GM23338 (cell line): ENCODE results near the gene MAP3K13. TPM values are rescaled to one million over a fixed set of nuclear protein-coding genes. Genes with fewer than 3 reads are reported as not detected.
A peak's percentile ranks its signal among the peaks of the same experiment; 100 is the strongest.

Experiments used
- ATAC-seq: fragments of 200-7000 bp; cut with Tn5 transposase; 3 replicates; pipeline ENCODE4 v1.9.1; 2020
- DNase-seq: peaks from one replicate; pipeline ENCODE4 v3.0.0-alpha.2; 2015; ENCODE audit warnings: low spot score
- H2AFZ ChIP-seq: fragments of 200-600 bp; sonication (generic); 2 replicates; pipeline ENCODE4 v1.8.0; 2016; ENCODE audit warnings: antibody characterized with exemption, mild to moderate bottlenecking, moderate library complexity
- H3F3A ChIP-seq: fragments of 200-600 bp; sonication (generic); replicated peaks from 2 replicates; pipeline ENCODE4 v1.8.0; 2017; ENCODE audit warnings: antibody characterized with exemption, mixed run types, low read depth
- H3K27ac ChIP-seq: fragments of 200-600 bp; sonication (generic); 2 replicates; pipeline ENCODE4 v1.6.1; 2016; ENCODE audit warnings: low read depth
- H3K27me3 ChIP-seq: fragments of 200-600 bp; sonication (generic); 2 replicates; pipeline ENCODE4 v1.8.0; 2016; ENCODE audit warnings: mild to moderate bottlenecking, mixed run types, moderate library complexity; ENCODE audit not compliant: insufficient read depth
- H3K36me3 ChIP-seq: fragments of 200-600 bp; sonication (generic); 2 replicates; pipeline ENCODE4 v1.8.0; 2016; ENCODE audit warnings: mild to moderate bottlenecking; ENCODE audit not compliant: insufficient read depth
- H3K4me1 ChIP-seq: fragments of 200-600 bp; sonication (generic); 2 replicates; pipeline ENCODE4 v1.8.0; 2016; ENCODE audit warnings: mild to moderate bottlenecking, moderate library complexity; ENCODE audit not compliant: insufficient read depth
- H3K4me2 ChIP-seq: fragments of 200-600 bp; sonication (generic); 2 replicates; pipeline ENCODE4 v1.7.1; 2017; ENCODE audit warnings: mixed run types
- H3K4me3 ChIP-seq: fragments of 200-600 bp; sonication (generic); 2 replicates; pipeline ENCODE4 v1.6.1; 2016; ENCODE audit warnings: mixed run types
- H3K79me2 ChIP-seq: fragments of 200-600 bp; sonication (generic); replicated peaks from 2 replicates; pipeline ENCODE4 v1.8.0; 2017; ENCODE audit warnings: mild to moderate bottlenecking; ENCODE audit not compliant: insufficient read depth
- H3K9me2 ChIP-seq: fragments of 200-600 bp; sonication (generic); 2 replicates; pipeline ENCODE4 v1.8.0; 2017; ENCODE audit not compliant: insufficient read depth
- H4K20me1 ChIP-seq: fragments of 200-600 bp; sonication (generic); replicated peaks from 2 replicates; pipeline ENCODE4 v1.8.0; 2017; ENCODE audit warnings: mild to moderate bottlenecking; ENCODE audit not compliant: insufficient read depth
- H3K27ac Mint-ChIP-seq: 2 replicates; pipeline ENCODE4 v1.8.0; 2020; ENCODE audit warnings: inconsistent platforms, mild to moderate bottlenecking, moderate library complexity, mixed read lengths
- H3K27me3 Mint-ChIP-seq: 3 replicates; pipeline ENCODE4 v1.8.0; 2022; ENCODE audit warnings: low read depth, mild to moderate bottlenecking, moderate library complexity, mixed read lengths, inconsistent platforms; ENCODE audit not compliant: insufficient read depth, poor library complexity
- H3K36me3 Mint-ChIP-seq: 3 replicates; pipeline ENCODE4 v1.8.0; 2021; ENCODE audit warnings: low read depth, mild to moderate bottlenecking, inconsistent platforms, moderate library complexity, mixed read lengths
- H3K4me1 Mint-ChIP-seq: 3 replicates; pipeline ENCODE4 v1.8.0; 2020; ENCODE audit warnings: mild to moderate bottlenecking, inconsistent platforms, mixed read lengths
- H3K4me3 Mint-ChIP-seq: 3 replicates; pipeline ENCODE4 v1.8.0; 2021; ENCODE audit warnings: moderate library complexity, mild to moderate bottlenecking, inconsistent platforms, mixed read lengths
- H3K9me3 Mint-ChIP-seq: 3 replicates; pipeline ENCODE4 v1.8.0; 2020; ENCODE audit warnings: moderate library complexity, mild to moderate bottlenecking, inconsistent platforms, mixed read lengths
- CTCF ChIP-seq, 2 experiments: fragments of 200-600 bp in 1 of 2; sonication (generic) in 1 of 2; conservative IDR thresholded peaks; 2 replicates each; pipeline versions ENCODE4 v1.5.1 to v1.6.1; 2016 to 2017; ENCODE audit warnings: antibody characterized with exemption in 2 of 2, low read depth in 2 of 2, mild to moderate bottlenecking in 2 of 2, moderate library complexity in 1 of 2
- ETS1 ChIP-seq: IDR thresholded peaks from 2 replicates; pipeline ENCODE4 v1.6.1; 2016; ENCODE audit warnings: antibody characterized with exemption
- EZH2phosphoT487 ChIP-seq: fragments of 200-600 bp; sonication (generic); IDR thresholded peaks from one replicate; pipeline ENCODE4 v1.8.1; 2018; ENCODE audit warnings: antibody characterized with exemption; ENCODE audit not compliant: unreplicated experiment
- JUNB ChIP-seq: IDR thresholded peaks from one replicate; pipeline ENCODE4 v1.6.1; 2016; ENCODE audit warnings: antibody characterized with exemption; ENCODE audit not compliant: unreplicated experiment
- NANOG ChIP-seq: IDR thresholded peaks from 2 replicates; pipeline ENCODE4 v1.6.1; 2016; ENCODE audit warnings: antibody characterized with exemption, borderline replicate concordance
- POLR2AphosphoS5 ChIP-seq: IDR thresholded peaks from 2 replicates; pipeline ENCODE4 v1.6.1; 2016; ENCODE audit warnings: antibody characterized with exemption, low read depth
- REST ChIP-seq: IDR thresholded peaks from one replicate; pipeline ENCODE4 v1.6.1; 2018; ENCODE audit warnings: antibody characterized with exemption; ENCODE audit not compliant: unreplicated experiment
- STAT1 ChIP-seq: IDR thresholded peaks from one replicate; pipeline ENCODE4 v1.6.1; 2016; ENCODE audit warnings: antibody characterized with exemption; ENCODE audit not compliant: unreplicated experiment
- ZNF114 ChIP-seq: fragments of 250-450 bp; sonication (Bioruptor Pico); IDR thresholded peaks from 2 replicates; pipeline ENCODE4 v1.5.0; 2020; ENCODE audit warnings: mild to moderate bottlenecking, moderate library complexity
- ZNF331 ChIP-seq: fragments of 250-450 bp; sonication (Bioruptor Pico); IDR thresholded peaks from 2 replicates; pipeline ENCODE4 v1.5.0; 2020; ENCODE audit warnings: low read depth, mild to moderate bottlenecking, moderate library complexity
- polyA plus RNA-seq: library from polyadenylated mRNA; unstranded; fragments of >200 nt; fragmentation: Nextera tagmentation; extraction: Ambion mirVana; gene quantifications from 2 replicates; pipeline ENCODE4 v1.2.1, GENCODE V29; 2016
- total RNA-seq: library from RNA; depleted of rRNA; stranded (reverse); fragments of >200 nt; shearing (Covaris generic); gene quantifications from 2 replicates; pipeline ENCODE4 v1.2.3, GENCODE V29; 2014

MAP3K13 gene
- total and polyA plus RNA-seq, 2 experiments from 2014 or later: 10.7 to 129 TPM

- H3F3A ChIP-seq: no peaks in the 10 kb centered on the region
- peaks cover 1% of the 10 kb centered on the region for H3K27me3 Mint-ChIP-seq
- no peak overlapping the region for H2AFZ ChIP-seq
- ATAC-seq: peak; percentile 44; the same call in 1 of the 3 replicates
- no peak overlapping the region for H3K4me2 ChIP-seq
- H3K36me3 Mint-ChIP-seq: no peaks in the 10 kb centered on the region
- H3K4me3 Mint-ChIP-seq: no peak overlapping the region
- no peaks in the 10 kb centered on the region for H3K79me2 ChIP-seq
- H3K27ac Mint-ChIP-seq: no peak overlapping the region
- no peaks in the 10 kb centered on the region for H3K36me3 ChIP-seq
- DNase-seq: no peak
- H3K4me3 ChIP-seq: no peak overlapping the region
- H3K27me3 ChIP-seq: no peaks in the 10 kb centered on the region
- H3K9me3 Mint-ChIP-seq: peaks cover 2% of the 10 kb centered on the region; the same call in 1 of the 3 replicates
- no peak overlapping the region for H3K27ac ChIP-seq
- H3K4me1 ChIP-seq: no peaks in the 10 kb centered on the region
- no peaks in the 10 kb centered on the region for H3K9me2 ChIP-seq
- no peaks in the 10 kb centered on the region for H3K4me1 Mint-ChIP-seq
- no peak for TF ChIP-seq ZNF114 (CRISPR knock-in tag)
- TF ChIP-seq EZH2phosphoT487: no peak
- no peak for TF ChIP-seq STAT1
- H4K20me1 ChIP-seq: no peaks in the 10 kb centered on the region
Measured at GRCh38 chr3:185460309-185460708, 97.4 kb downstream of the MAP3K13 start.

GRCh38 chr3:185460719-185461350 lies 97.9 kb downstream of the MAP3K13 start:
- Mint-ChIP-seq H3K27ac (no peak overlapping the region), H3K36me3 (no peaks in the 10 kb centered on the region), H3K27me3 (peaks cover 1% of the 10 kb centered on the region), H3K4me1 (no peaks in the 10 kb centered on the region), H3K9me3 (peaks cover 2% of the 10 kb centered on the region; the same call in 1 of the 3 replicates), H3K4me3 (no peak overlapping the region)
- Histone ChIP-seq H3K27me3 (no peaks in the 10 kb centered on the region), H3K9me2 (no peaks in the 10 kb centered on the region), H3K36me3 (no peaks in the 10 kb centered on the region), H3K79me2 (no peaks in the 10 kb centered on the region), H3K4me1 (no peaks in the 10 kb centered on the region), H3K4me3 (no peak overlapping the region), H3F3A (no peaks in the 10 kb centered on the region), H3K4me2 (no peak overlapping the region), H2AFZ (no peak overlapping the region), H4K20me1 (no peaks in the 10 kb centered on the region), H3K27ac (no peak overlapping the region)
- no peak for ATAC-seq
- TF ChIP-seq CTCF (conservative IDR thresholded peaks at IDR 0.05; ENCODE audit: low read depth in 2 of 2) (peak; percentile 53 to 65), ZNF331 (CRISPR knock-in tag) (no peak), STAT1 (no peak), EZH2phosphoT487 (no peak), JUNB (no peak)
- peak; percentile 63 for DNase-seq

GRCh38 chr3:185465471-185465870 lies 102.5 kb downstream of the MAP3K13 start:
- peaks cover 11% of the 10 kb centered on the region for H3K4me1 Mint-ChIP-seq
- H3K36me3 Mint-ChIP-seq: no peaks in the 10 kb centered on the region
- H4K20me1 ChIP-seq: no peaks in the 10 kb centered on the region
- H3K27me3 Mint-ChIP-seq: peaks cover 1% of the 10 kb centered on the region
- no peaks in the 10 kb centered on the region for H3K9me3 Mint-ChIP-seq
- H3K4me2 ChIP-seq: no peak overlapping the region
- H3K27ac Mint-ChIP-seq: no peak overlapping the region
- H3F3A ChIP-seq: no peaks in the 10 kb centered on the region
- DNase-seq: no peak
- no peak for ATAC-seq
- H3K27ac ChIP-seq: no peak overlapping the region
- no peak overlapping the region for H2AFZ ChIP-seq
- H3K9me2 ChIP-seq: no peaks in the 10 kb centered on the region
- H3K4me1 ChIP-seq: 0 out of 2 replicates have a peak, but pooled peaks cover under 1% of the 10 kb centered on the region
- no peak overlapping the region for H3K4me3 Mint-ChIP-seq
- H3K4me3 ChIP-seq: no peak overlapping the region
- no peaks in the 10 kb centered on the region for H3K79me2 ChIP-seq
- no peaks in the 10 kb centered on the region for H3K27me3 ChIP-seq
- H3K36me3 ChIP-seq: no peaks in the 10 kb centered on the region
- TF ChIP-seq POLR2AphosphoS5 (no peak), REST (no peak), ETS1 (no peak), ZNF331 (CRISPR knock-in tag) (no peak), ZNF114 (CRISPR knock-in tag) (no peak), STAT1 (no peak), CTCF (conservative IDR thresholded peaks at IDR 0.05; ENCODE audit: low read depth in 2 of 2) (no peak), EZH2phosphoT487 (no peak), NANOG (no peak)
